Colonic mucosa (tissue), 4 donors: Measurements from ENCODE around the gene PELI3. TPM values are rescaled to one million over a fixed set of nuclear protein-coding genes. Genes with fewer than 3 reads are reported as not detected.

Experiments
- DNase-seq: peaks from one replicate; pipeline ENCODE4 v3.0.0-alpha.2; 2020
- H3K27ac ChIP-seq: fragments of 200-600 bp; one replicate; pipeline ENCODE4 v1.8.0; 2021
- H3K27me3 ChIP-seq: fragments of 200-600 bp; one replicate; pipeline ENCODE4 v1.8.0; 2021
- H3K36me3 ChIP-seq: fragments of 200-600 bp; one replicate; pipeline ENCODE4 v1.8.0; 2021
- H3K4me1 ChIP-seq: fragments of 200-600 bp; one replicate; pipeline ENCODE4 v1.8.0; 2021; ENCODE audit warnings: mild to moderate bottlenecking
- H3K4me3 ChIP-seq: fragments of 200-600 bp; one replicate; pipeline ENCODE4 v1.8.0; 2021
- H3K9ac ChIP-seq, 2 donors: one replicate each; pipeline ENCODE4 v1.7.0; 2013; ENCODE audit warnings: control low read depth in 2 of 2, low read depth in 2 of 2, low read length in 2 of 2
- H3K9me3 ChIP-seq: fragments of 200-600 bp; one replicate; pipeline ENCODE4 v1.8.0; 2021
- CTCF ChIP-seq: fragments of 200-600 bp; IDR thresholded peaks from one replicate; pipeline ENCODE4 v1.8.0; 2022; ENCODE audit warnings: antibody characterized with exemption, mild to moderate bottlenecking
- intact Hi-C: fragments of 100-400 bp; cut with DNase I; formaldehyde crosslinking; loops from one replicate; pipeline ENCODE4 v1.14.1; 2022
- total RNA-seq, 2 donors: library from RNA; stranded (reverse); fragmentation: NEBNext Ultra II Directional in 1 of 2; extraction: Animal tissue kit (Norgen Biotek cat#: 25700) in 1 of 2; gene quantifications; one replicate each; pipeline ENCODE4 v1.2.1, GENCODE V29; 2021
- donor health status: healthy.
- donor health status: DM: no; HTN: no; CAD: no.
- donor health status: DM: no; HTN: no; CAD: no.

Gene PELI3
- total RNA-seq, 2 donors from 2014 or later, result 3.8 to 3.9 TPM

- H3K9me3 ChIP-seq, result no peaks in the 10 kb centered on the region
- intact Hi-C loops, result no loop called here
- H3K4me1 ChIP-seq, result peaks cover 12% of the 10 kb centered on the region
- H3K27me3 ChIP-seq, result no peaks in the 10 kb centered on the region
- no peak for TF ChIP-seq CTCF
- H3K4me3 ChIP-seq, result no peak overlapping the region
- DNase-seq, result no peak
- H3K9ac ChIP-seq, result peak overlapping the region in 1 of 2 donors; percentile 35
- no peak overlapping the region for H3K27ac ChIP-seq
- H3K36me3 ChIP-seq, result no peaks in the 10 kb centered on the region
Measured at GRCh38 chr11:66464916-66465315, 1.8 kb upstream of the PELI3 start.

GRCh38 chr11:66465373-66466224 lies 1.1 kb upstream of the PELI3 start:
- intact Hi-C loops, result no loop called here
- Histone ChIP-seq H3K27me3 (no peaks in the 10 kb centered on the region), H3K36me3 (no peaks in the 10 kb centered on the region), H3K4me1 (peaks cover 12% of the 10 kb centered on the region), H3K4me3 (peak overlapping the region; percentile 56), H3K9me3 (no peaks in the 10 kb centered on the region), H3K9ac (peak overlapping the region; percentile 35 to 58), H3K27ac (no peak overlapping the region)
- no peak for TF ChIP-seq CTCF
- DNase-seq, result no peak

- H3K27ac ChIP-seq, result no peak overlapping the region
- no peaks in the 10 kb centered on the region for H3K27me3 ChIP-seq
- TF ChIP-seq CTCF, result no peak
- intact Hi-C loops, result no loop called here
- no peaks in the 10 kb centered on the region for H3K9me3 ChIP-seq
- H3K4me3 ChIP-seq, result peak overlapping the region; percentile 56
- peak overlapping the region; percentile 59 to 62 for H3K9ac ChIP-seq
- peaks cover 12% of the 10 kb centered on the region for H3K4me1 ChIP-seq
- no peaks in the 10 kb centered on the region for H3K36me3 ChIP-seq
- DNase-seq, result peak; percentile 30
Measured at GRCh38 chr11:66467034-66467659, 442 bp downstream of the PELI3 start.

- Histone ChIP-seq H3K36me3 (no peaks in the 10 kb centered on the region), H3K9me3 (no peaks in the 10 kb centered on the region), H3K27me3 (no peaks in the 10 kb centered on the region), H3K27ac (no peak overlapping the region), H3K4me1 (peaks cover 12% of the 10 kb centered on the region), H3K9ac (peak overlapping the region; percentile 59 to 62), H3K4me3 (peak overlapping the region; percentile 56)
- DNase-seq, result peak; percentile 70
- no peak for TF ChIP-seq CTCF
- intact Hi-C loops, result no loop called here
Measured at GRCh38 chr11:66467756-66468155, 1.1 kb downstream of the PELI3 start.

- no peak overlapping the region for H3K4me3 ChIP-seq
- no peak for DNase-seq
- no peaks in the 10 kb centered on the region for H3K9me3 ChIP-seq
- H3K27ac ChIP-seq, result no peak overlapping the region
- peaks cover 12% of the 10 kb centered on the region for H3K4me1 ChIP-seq
- H3K9ac ChIP-seq, result no peak overlapping the region
- H3K27me3 ChIP-seq, result no peaks in the 10 kb centered on the region
- no peak for TF ChIP-seq CTCF
- intact Hi-C loops, result no loop called here
- H3K36me3 ChIP-seq, result no peaks in the 10 kb centered on the region
Measured at GRCh38 chr11:66468691-66469090, 2.0 kb downstream of the PELI3 start.
